AG09319 (cell line): ENCODE results near the gene ZNF525.
"Not testable (repeated sequence)": the region's sequence is repeated elsewhere in the genome, so short reads cannot be mapped to it uniquely, and the experiment has no call there.

Experiments
- DNase-seq: peaks from one replicate; pipeline ENCODE4 v3.0.0-alpha.2; 2010; ENCODE audit warnings: low read depth; ENCODE audit errors: extremely low read depth
- TF ChIP-seq, protein P1 (sequence below): IDR thresholded peaks from 2 replicates; pipeline ENCODE4 v1.5.1; 2011; ENCODE audit warnings: low read depth, mild to moderate bottlenecking, inconsistent platforms, low read length, moderate library complexity

Gene ZNF525

GRCh38 chr19:53396525-53396868, 31.0 kb downstream of the ZNF525 start:
- TF ChIP-seq, protein P1, sequence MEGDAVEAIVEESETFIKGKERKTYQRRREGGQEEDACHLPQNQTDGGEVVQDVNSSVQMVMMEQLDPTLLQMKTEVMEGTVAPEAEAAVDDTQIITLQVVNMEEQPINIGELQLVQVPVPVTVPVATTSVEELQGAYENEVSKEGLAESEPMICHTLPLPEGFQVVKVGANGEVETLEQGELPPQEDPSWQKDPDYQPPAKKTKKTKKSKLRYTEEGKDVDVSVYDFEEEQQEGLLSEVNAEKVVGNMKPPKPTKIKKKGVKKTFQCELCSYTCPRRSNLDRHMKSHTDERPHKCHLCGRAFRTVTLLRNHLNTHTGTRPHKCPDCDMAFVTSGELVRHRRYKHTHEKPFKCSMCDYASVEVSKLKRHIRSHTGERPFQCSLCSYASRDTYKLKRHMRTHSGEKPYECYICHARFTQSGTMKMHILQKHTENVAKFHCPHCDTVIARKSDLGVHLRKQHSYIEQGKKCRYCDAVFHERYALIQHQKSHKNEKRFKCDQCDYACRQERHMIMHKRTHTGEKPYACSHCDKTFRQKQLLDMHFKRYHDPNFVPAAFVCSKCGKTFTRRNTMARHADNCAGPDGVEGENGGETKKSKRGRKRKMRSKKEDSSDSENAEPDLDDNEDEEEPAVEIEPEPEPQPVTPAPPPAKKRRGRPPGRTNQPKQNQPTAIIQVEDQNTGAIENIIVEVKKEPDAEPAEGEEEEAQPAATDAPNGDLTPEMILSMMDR = no peak
- no peak for DNase-seq

GRCh38 chr19:53397918-53398317, 32.4 kb downstream of the ZNF525 start:
- not testable (repeated sequence) for DNase-seq

DNA sequence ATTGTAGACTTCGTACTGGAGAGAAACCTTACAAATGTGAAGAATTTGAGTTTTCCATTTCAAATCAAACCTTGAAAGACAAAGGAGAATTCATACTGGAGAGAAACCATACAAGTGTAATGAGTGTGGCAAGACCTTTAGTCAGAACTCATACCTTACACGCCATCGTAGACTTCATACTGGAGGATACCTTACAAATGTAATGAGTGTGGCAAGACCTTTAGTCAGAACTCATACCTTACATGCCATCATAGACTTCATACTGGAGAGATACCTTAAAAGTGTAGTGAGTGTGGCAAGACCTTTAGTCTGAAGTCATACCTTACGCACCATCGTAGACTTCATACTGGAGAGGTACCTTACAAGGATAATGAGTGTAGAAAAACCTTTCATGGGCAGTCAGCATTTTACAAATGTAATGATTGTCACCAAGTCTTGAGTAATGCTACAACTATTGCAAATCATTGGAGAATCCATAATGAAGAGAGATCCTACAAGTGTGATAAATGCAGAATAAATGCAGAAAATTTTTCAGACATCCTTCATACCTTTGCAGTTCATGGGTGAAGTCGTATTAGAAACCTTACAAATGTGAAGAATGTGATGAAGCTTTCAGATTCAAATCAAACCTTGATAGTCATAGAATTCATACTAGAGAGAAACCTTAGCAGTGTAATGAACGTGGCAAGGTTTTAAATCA, 44.1 kb downstream of the ZNF525 start:
- no peak for DNase-seq

GRCh38 chr19:53420520-53421315, 55.2 kb downstream of the ZNF525 start:
- not testable (repeated sequence) for DNase-seq

More for the DNA sequence above, 44.1 kb downstream of the ZNF525 start:
- TF ChIP-seq, protein P1 = no peak

DNA sequence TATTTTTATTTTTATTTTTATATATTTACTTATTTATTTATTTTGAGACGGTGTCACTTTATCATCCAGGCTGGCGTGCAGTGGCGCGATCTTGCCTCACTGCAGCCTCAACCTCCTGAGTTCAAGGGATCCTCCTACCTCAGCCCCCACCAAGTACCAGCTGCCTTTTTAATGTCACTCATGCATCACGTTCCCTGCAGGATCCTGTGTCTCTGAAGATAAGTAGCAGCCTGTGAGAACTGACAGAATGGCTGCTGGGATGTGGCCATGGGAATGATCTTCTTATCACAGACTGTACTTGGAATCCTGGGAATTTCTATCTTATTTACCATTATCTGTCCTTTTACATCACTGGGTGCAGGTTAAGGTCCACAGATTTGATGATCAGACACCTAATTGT, 57.0 kb downstream of the ZNF525 start:
- no peak for DNase-seq
- TF ChIP-seq, protein P1 = no peak

DNA sequence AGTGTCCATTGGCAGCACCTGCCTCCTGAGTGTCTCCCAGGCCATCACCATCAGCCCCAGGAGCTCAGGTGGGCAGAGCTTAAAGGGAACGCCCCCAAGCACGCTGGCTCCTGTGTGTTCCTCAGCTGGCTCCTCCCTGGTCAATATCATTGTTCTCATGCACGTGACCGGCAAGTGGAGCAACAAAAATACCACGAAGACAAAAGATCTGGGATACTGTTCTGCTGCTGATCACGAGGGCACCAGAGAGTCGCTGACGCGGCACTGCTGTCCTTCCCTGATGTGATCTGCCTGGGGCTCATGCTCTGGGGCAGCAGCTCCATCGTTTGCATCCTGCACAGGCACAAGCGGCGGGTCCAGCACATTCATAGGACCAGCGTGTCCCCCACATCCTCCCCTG, 57.6 kb downstream of the ZNF525 start:
- DNase-seq = not testable (repeated sequence)

- not testable (repeated sequence) for DNase-seq
Observed at GRCh38 chr19:53423680-53424079, 58.2 kb downstream of the ZNF525 start.

DNA sequence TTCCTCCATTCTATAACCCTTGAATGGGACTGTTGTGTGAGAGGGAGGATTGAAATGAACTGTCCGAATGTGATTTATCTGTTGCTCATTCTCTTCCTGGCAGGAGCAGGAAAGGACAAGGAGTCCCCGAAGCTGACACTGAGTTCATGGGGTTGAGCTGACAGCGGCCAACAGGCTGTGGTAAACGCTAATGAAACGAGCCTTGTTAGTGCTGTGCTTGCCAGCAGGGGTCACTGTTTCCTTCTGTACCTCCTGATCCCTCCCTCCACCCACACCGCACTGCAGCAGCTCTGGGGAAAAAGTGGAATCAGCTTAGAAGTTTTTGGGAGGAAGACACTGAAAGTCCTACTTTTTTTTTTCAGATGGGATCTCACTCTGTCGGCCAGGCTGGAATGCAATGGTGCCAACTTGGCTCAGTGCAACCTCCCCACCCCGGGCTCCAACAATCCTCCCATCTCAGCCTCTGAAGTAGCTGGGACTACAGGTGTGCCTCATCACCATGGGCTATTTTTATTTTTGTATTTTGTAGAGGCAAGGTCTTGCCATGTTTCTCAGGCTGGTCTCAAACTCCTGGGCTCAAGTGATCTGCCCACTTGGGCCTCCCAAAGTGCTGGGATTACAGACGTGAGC, 59.6 kb downstream of the ZNF525 start:
- TF ChIP-seq, protein P1 = peak; percentile 73
- DNase-seq = peak; percentile 19

DNA sequence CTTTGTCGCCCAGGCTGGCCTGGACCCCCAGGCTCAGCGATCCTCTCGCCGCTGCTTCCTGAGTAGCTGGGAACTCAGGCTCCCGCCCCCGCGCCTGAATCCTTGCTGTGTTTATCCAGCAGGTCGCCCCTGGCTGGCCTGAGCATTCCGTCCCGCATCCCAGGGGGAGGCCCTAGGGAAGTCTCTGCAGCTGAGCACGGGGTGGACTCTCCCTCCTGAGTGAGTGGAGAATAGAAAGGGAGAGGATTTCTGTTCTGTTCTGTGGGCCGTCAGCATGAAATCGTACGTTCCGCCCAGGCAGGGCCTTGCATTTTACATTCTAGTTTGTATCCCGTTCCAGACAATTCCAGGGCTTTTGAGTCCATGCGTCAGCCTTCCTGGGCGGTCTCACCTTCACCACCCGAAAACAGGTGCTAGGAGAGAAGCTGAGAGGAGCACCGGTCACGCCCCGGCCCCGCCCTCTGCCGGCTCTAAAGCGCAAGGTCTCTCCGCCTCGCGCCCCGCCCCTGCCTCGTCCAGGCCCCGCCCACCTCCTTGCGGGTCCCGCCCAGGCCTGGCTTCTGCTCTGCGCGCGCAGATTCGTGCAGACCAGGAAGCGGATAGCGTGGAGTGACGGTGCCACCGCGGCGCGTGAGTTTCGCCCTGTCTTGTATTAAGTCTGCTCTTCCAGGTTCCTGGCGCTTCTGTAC, 66.0 kb downstream of the ZNF525 start, which contains the start of gene ZNF761:
ZNF761 (plus strand) TSS at position 586 of the 689 bp plus-strand sequence. CDS start 15,285 bp downstream, outside the sequence.
- peak; percentile 57 for DNase-seq
- TF ChIP-seq, protein P1 = peak; percentile 36
